DMS53 (cell line): ENCODE measurements around the gene USP4.

Experiments used
- DNase-seq: peaks from one replicate; lab custom pipeline; 2025; lab: John Stamatoyannopoulos, UW

Gene USP4

GRCh38 chr3:49296781-49297411 is 43.0 kb downstream of the USP4 start:
- no peak for DNase-seq

- peak; percentile 7 for DNase-seq
Measured at GRCh38 chr3:49295489-49296058, 44.3 kb downstream of the USP4 start.

GRCh38 chr3:49294343-49294742 is 45.5 kb downstream of the USP4 start:
- no peak for DNase-seq

GRCh38 chr3:49283997-49284396 is 55.9 kb downstream of the USP4 start:
- DNase-seq: no peak

- no peak for DNase-seq
Measured at GRCh38 chr3:49279376-49279775, 60.5 kb downstream of the USP4 start.

GRCh38 chr3:49278548-49278947 is 61.3 kb downstream of the USP4 start:
- DNase-seq: no peak

GRCh38 chr3:49277383-49277775 is 62.5 kb downstream of the USP4 start:
- DNase-seq: peak; percentile 29

GRCh38 chr3:49276475-49277382 is 63.1 kb downstream of the USP4 start, which contains the start of gene C3orf62:
TSS of gene C3orf62 (minus strand) at chr3:49277232. CDS start at chr3:49276872, 360 bp downstream.
- DNase-seq: peak; percentile 81

GRCh38 chr3:49273825-49274532 is 65.9 kb downstream of the USP4 start:
- DNase-seq: no peak

GRCh38 chr3:49271047-49271446 is 68.8 kb downstream of the USP4 start:
- no peak for DNase-seq

GRCh38 chr3:49270156-49270500 is 69.7 kb downstream of the USP4 start:
- DNase-seq: no peak

GRCh38 chr3:49269443-49270155 is 70.3 kb downstream of the USP4 start:
- DNase-seq: no peak

GRCh38 chr3:49266410-49267095 is 73.3 kb downstream of the USP4 start:
- no peak for DNase-seq

- no peak for DNase-seq
Measured at GRCh38 chr3:49265661-49266386, 74.0 kb downstream of the USP4 start.

GRCh38 chr3:49263159-49263889 is 76.5 kb downstream of the USP4 start:
- no peak for DNase-seq

- DNase-seq: no peak
Measured at GRCh38 chr3:49260806-49261324, 79.0 kb downstream of the USP4 start.

GRCh38 chr3:49257187-49257586 is 82.7 kb downstream of the USP4 start:
- no peak for DNase-seq

GRCh38 chr3:49255718-49256511 is 83.9 kb downstream of the USP4 start:
- DNase-seq: no peak

GRCh38 chr3:49255112-49255511 is 84.7 kb downstream of the USP4 start:
- no peak for DNase-seq
